ENCODE results near the gene DIAPH2. TPM values are rescaled to one million over a fixed set of nuclear protein-coding genes. Genes with fewer than 3 reads are reported as not detected.
A peak's percentile ranks its signal among the peaks of the same experiment; 100 is the strongest.
"Not testable (repeated sequence)": the region's sequence is repeated elsewhere in the genome, so short reads cannot be mapped to it uniquely, and the experiment has no call there.

Gene DIAPH2
- total RNA-seq, 1 experiment from 2014 or later = 6.3 TPM

DNA sequence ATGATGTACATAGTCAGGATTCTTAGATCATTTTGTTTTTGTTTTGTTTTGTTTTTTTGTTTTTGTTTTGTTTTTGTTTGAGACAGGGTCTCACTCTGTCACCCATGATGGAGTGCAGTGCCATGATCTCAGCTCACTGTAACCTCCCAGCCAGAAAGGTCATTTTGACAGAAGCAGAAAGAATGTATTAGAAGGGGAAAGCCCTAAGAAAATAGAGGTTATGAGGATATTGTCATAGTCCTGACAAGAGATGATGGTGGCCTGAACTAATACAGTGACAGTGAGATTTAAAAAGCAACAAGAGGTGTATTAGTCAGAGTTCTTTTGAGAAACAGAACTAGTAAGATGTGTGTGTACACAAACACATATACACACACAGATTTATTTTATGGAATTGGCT lies 702.4 kb downstream of the DIAPH2 start:
- no peak for DNase-seq (ENCODE audit: low spot score)

DNA sequence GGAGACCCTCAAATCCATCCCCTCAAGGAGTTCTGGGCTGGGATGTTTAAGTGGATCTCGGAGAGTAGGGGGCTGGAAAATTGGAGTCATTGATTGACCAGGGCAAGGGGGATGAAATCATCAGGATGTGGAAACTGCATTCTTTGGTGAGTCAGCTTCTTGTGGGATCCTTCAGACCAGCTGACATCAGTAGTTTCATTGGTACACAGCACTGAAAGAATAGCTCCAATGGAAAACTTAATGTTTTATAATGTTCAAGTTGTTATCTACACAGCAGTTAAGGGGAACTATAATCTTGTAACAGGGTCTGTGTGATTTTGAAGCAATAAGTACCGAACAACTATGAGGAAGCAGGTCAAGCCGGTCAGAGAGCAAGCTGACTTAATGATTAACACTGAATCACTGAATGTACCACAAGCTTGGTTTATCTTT lies 705.1 kb downstream of the DIAPH2 start:
- peak; percentile 59 for DNase-seq (ENCODE audit: low spot score)

DNA sequence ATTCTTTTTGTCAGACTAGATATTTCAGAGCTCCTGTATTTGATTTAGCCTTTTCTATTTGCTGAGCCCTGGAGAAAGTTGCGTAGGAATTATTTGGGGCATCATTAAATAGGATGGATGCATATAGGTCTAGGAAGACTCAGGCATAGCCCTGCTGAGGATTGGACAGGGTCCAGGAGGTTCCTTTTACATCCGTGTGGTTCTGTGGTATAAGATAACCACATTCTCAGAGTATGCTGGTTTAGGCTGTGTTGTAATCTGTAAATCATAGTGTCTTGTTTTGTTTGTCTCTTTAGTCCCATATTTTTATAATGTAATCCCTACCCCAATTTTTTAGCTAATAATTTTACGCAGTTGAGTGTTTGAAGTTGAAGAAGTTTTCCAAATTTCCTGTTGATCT lies 712.7 kb downstream of the DIAPH2 start:
- DNase-seq (ENCODE audit: low spot score) = peak; percentile 27

DNA sequence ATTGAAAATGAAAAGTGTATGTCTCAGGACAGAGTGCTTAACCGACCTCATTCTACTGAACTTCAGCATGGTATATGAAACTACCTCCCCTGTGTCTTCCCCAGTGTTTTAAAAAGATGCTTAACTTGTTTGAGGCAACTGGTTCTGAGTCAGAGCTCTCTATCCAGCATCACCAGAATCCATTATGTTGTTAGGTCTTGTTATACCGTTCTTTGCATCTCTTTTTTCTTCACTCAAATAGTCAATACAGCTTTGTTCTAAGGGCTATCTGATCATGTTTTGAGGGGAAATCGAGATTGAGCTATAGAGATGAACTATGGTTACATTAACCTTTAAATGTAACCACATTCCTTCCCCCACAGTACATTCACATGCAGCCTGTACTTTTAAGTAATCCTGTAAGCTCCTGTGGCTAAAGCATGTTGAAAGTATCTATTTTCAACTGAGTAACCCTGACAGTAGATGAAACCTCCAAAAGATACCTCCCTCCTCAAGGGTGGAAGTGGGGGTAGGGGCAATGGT lies 713.4 kb downstream of the DIAPH2 start:
- DNase-seq (ENCODE audit: low spot score) = peak; percentile 14

DNA sequence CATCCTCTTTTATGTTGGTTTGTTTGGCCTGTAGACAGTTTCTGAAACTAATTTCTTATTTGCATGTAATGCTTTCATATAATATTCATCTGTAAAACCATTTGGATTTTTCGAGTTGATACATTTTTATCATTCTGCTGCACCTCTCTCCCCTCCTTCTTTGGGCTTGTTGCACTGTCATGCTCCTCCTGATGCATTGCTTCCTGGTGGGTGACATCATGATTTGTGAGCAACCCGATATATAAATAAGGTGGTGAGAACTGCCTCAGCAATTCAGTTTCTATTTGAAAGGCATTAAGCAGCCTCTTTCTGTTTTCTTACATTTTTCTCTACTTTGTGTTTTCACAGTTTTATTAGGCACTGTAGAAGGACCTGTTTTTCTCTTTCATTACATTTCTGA lies 714.8 kb downstream of the DIAPH2 start:
- DNase-seq (ENCODE audit: low spot score) = peak; percentile 78

DNA sequence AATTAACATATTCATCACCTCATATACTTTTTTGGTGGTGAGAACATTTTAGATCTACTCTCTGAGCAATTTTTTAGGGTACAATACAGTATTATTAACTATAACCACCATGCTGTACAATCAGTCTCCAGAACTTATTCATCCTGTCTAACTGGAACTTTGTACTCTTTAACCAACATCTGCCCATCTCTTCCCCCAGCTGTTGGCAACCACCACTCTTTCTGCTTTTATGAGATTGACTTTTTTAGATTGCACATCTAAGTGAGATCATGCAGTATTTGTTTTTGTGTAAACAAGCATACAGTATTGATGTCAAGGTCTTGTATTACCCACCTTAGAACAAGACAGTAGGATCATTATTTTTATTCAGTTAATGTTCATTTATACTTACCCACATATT lies 715.9 kb downstream of the DIAPH2 start:
- DNase-seq (ENCODE audit: low spot score) = no peak

DNA sequence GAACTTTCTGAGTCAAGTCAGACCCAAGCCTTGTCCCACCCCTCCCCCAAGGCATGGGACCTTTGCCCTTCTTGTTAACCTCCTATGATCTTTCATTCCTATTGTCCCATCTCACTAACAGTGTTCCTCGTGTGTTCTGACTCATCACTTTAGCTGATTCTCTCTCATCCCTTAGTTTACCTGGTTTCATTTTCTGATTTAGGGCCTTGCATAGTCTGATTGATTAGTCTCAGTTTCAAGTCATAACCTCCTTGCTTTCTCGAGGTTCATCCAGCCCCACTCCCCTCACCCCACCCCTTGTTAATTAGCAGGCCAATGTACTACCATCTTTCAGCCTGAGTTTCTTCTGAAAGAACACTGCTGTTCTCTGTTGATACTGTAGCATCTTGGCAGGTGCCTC lies 716.5 kb downstream of the DIAPH2 start:
- DNase-seq (ENCODE audit: low spot score) = no peak

DNA sequence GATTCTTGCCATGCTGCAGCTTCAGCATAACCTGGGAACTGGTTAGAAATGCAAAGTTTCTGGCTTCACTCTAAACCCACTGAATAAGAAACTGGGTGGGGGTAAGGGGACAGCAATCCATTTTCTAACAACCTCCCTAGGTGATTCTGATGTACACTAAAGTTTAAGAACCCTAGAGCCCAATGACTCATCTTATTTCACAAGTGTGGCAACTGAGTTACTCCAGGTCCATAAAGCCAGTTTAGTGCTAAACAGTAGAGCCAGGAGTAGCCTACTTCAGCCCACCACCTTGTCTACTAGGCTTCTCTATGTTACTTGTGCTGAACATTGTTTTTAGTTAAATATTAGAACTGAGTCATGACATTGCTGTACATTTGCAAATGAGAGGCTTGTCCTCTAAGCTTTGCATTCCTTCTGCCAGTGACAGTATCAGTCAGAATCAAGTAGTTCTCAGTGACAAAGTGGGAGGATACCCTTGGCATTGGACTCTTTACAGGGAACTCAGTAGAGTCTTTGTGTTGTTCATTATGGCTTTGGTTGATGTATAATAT lies 717.0 kb downstream of the DIAPH2 start:
- no peak for DNase-seq (ENCODE audit: low spot score)

DNA sequence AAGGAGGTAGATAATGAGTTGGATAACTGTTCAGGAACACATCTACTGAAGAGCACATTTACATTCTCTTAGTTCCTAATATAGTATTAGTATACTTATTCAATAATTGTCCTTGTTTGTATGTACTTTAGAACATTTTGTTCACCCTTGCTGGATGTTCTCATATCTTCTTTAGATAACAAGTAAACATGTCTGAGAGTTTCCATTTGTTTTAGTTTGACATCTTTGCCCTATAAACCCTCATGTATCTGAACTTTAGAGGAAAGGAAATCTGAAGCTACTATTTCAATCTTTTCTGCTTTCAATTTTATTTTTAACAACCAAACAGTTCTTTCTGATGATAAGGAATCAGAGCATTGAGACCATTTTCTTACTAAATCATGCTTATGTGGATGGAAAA lies 717.7 kb downstream of the DIAPH2 start:
- DNase-seq (ENCODE audit: low spot score) = no peak

DNA sequence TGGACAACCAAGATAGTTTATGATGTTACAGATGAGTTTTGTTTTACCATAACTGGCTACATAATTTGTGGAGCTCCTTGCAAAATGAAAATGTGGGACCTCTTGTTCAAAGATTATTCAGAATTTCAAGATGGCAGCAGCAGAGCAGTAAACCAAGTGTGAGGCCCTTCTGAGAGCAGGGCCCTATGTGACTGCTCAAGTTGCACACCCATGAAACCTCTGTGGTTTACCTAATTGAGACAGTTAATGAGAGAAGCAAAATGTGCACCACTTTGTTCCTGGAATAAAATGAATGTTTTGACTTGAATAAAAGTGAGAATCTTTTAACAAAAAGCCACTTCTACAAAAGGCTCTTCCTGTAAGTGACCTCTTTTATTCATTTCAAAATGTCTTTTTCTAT lies 718.3 kb downstream of the DIAPH2 start:
- no peak for DNase-seq (ENCODE audit: low spot score)

DNA sequence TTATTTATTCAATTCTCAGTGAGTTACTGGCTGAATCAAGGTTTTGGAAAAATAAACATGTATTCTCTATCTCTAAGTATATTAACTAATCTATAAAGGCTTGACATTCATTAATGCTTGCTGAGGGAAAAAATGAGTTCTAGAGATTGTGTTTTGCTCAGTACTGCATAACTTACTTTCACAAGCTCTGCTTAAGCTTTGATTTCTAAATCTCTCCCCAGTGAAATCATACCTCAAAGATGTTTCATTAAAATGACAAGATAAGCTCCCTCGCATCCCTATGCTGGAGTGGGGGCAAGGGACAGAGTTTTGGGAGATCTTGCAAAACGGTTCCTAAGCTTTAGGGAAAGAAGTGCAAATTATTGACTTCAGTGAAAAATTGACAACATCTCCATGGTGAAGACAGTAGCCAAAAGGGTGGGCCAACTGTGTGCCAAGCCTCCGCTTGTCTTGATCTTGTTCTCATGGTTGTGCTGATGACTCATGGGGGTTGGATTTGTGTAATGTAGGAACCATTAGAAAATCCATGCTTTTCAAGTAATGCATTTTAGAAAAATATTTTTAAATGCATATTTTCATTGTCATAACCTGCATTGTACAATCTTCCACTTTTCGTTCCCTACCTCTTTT lies 720.5 kb downstream of the DIAPH2 start:
- no peak for DNase-seq (ENCODE audit: low spot score)

DNA sequence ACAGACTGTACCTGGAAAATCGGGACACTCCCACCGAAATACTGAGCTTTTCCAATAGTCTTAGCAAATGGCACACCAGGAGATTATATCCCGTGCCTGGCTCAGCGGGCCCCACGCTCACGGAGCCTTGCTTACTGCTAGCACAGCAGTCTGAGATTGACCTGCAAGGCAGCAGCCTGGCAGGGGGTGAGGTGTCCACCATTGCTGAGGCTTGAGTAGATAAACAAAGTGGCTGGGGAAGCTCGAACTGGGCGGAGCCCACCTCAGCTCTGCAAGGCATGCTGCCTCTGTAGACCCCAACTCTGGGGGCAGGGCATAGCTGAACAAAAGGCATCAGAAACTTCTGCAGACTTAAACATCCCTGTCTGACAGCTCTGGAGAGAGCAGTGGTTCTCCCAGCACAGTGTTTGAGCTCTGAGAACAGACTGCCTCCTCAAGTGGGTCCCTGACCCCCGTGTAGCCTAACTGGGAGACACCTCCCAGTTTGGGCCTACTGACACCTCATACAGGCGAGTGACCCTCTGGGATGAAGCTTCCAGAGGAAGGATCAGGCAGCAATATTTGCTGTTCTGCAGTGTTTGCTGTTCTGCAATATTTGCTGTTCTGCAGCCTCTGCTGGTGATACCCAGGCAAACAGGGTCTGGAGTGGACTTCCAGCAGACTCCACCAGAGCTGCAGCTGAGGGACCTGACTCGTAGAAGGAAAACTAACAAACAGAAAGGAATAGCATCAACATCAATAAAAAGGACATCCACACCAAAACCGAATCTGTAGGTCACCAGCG lies 725.2 kb downstream of the DIAPH2 start:
- not testable (repeated sequence) for DNase-seq (ENCODE audit: low spot score)

DNA sequence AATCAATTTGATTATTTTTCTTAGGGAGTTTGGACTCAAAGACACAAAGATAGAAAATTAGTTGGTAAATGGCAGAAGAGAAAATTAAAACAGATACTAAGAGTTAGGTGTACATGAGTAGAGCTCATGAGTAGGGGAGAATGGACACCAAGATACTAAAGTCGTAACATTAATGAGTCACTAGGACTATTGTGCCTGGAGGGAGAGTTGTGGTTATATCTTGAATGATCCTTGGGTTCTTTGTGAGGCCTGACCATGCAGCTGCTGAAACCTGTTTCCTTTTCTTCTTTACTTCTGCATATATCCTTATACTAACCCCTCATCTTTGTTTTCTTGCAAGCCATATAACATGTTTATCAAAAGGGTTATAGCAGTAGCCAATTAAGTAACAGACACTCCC lies 731.8 kb downstream of the DIAPH2 start:
- no peak for DNase-seq (ENCODE audit: low spot score)

DNA sequence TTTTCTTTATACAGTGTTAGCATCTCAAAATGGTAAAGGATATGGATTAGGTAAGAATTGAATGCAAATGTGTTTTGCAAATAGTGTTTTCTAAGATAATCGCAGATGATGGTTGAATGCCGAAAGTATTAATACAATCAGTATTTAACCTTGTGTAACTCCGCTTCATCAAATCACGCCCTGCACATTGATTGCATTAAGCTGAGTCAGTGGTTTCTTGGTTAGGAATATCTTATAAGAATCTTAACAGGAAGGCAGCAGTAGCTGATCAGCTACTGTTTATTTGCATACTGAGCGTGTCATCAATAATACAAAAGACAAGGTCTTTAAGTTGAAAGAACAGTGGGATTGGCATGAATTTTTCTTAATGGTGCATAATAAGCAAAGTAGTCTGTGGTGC lies 744.5 kb downstream of the DIAPH2 start:
- DNase-seq (ENCODE audit: low spot score) = no peak

DNA sequence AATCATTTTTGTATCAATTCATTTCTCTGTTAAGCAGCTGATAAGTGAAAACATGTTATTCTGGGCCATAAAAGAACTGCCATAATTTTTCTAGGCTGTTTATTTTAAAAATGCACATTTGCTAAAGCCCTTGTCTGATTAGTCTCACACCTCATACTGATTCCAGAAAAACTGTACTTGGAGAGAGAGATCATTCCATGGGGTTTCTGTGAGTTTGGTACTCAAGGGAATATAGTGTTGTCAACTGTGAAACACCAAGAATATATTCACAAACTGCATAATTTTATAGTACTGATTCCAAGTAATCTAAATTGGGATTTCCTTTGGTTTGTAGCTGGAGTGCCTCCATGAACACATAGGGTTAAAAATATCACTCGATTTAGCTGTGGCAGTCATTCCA lies 746.6 kb downstream of the DIAPH2 start:
- no peak for DNase-seq (ENCODE audit: low spot score)

DNA sequence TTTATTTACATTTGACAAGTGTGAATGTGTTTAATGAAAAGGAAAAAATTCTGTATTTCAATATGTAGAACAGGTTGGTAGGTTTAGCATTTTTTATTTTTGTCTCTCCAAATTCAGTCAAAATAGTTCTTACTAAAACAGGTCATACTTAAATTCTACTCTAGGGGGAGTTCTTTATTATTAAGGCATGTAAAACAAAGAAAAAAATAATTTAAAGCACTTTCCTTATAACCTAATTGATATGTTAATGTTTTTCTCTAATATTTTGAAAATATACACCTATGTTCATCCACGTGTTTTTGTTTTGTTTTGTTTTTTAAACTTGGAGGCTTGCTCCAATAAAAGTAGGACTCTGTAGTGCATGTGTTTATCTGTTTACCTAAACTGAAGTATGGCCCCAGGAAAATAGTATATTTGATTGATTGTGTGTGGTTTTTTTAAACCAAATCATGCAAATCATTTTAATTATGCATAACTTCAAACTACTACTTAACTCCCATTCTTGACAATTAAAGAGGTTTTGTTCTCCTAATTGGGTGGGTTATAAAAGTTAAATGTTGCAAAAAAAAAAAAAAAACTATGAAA lies 761.7 kb downstream of the DIAPH2 start:
- DNase-seq (ENCODE audit: low spot score) = no peak

DNA sequence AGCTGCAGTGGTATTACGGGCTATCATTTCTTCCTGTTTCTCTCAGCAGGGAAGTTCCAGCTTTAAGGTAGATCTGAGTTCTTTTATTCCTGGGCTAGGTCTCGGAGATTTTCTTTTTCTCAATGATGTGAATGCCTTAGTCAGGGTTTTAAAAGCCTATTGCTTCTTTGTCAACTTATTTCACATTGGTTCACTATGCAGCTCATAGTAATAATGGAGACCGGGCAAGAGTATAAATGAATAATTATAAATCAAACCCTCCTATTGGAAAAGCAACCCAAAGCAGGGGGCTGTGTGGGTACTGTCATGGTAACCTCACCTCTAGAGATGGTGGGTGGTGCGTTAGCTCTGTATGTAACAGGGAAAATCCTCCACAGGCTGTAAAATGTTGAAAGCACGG lies 762.7 kb downstream of the DIAPH2 start:
- no peak for DNase-seq (ENCODE audit: low spot score)

DNA sequence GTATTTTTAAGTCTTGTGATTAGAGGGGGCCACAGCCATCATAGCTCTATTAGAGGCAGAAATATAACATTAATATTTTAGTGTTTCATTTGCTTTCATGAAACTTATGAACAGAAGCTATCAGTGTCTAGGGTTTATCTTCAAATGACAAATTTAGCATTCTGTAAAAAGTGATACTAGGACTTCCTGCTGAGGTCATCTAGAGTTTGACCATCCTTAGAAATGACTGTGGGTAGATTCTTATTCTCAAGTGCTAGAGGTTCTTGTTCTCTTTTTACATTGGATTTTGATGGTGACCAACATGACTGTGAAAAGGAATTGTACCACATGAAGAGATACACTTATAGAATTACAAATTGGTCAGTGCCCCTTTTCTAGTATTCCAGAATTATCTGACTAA lies 767.6 kb downstream of the DIAPH2 start:
- DNase-seq (ENCODE audit: low spot score) = no peak

DNA sequence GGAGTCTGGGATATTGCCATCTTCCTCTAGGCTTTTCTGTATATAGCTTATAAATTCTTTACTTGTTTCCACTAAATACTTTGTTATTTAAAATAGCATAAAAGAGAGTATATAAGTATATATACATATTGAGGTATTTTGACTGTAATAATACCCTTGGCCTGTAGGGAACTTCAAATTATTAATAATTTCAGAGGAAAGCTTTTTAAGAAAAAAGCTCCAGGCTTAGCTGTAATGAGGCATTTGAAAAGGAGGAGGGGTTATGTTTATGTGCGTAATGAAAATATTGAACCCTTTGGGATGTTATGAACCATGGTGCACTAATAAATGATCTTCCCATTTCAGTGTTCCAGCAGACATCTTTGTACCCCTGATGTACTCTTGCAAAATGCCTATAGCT lies 777.1 kb downstream of the DIAPH2 start:
- no peak for DNase-seq (ENCODE audit: low spot score)

DNA sequence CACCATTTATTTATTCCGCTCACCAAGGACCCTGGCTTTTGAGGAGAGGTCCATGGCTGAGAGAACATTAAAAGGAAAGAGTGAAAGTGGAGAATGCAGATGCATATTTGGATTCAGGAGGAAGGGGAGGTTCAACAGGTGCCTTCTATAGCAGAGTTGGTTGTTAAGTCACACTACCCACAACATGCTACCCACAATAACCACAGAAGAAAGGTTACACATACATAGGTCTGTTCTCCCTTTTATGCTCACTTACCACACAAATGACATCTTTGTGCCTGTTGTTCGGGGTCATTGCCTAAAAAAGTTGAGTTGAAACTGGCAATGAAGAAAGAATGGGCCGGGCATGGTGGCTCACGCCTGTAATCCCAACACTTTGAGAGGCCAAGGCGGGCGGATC lies 786.4 kb downstream of the DIAPH2 start:
- DNase-seq (ENCODE audit: low spot score) = no peak

DNA sequence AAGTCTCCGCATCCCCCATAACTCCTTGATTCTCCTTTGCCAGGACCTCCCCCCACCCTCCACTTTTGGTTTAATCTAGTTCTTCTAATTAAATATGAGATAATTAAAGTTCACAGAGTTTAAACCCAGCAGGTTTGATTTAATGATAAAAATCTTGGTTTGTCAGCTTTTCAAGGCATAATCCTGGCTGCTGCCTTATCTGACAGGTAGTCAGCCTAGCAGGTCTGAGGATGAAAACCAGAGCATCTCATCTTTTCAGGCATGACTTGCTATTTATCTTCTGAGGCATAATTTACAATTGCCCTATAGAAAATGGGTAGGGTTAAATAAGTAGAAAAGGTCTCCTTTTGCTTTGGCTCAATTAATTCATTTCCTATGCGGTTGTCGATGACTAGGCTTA lies 790.3 kb downstream of the DIAPH2 start:
- DNase-seq (ENCODE audit: low spot score) = no peak

DNA sequence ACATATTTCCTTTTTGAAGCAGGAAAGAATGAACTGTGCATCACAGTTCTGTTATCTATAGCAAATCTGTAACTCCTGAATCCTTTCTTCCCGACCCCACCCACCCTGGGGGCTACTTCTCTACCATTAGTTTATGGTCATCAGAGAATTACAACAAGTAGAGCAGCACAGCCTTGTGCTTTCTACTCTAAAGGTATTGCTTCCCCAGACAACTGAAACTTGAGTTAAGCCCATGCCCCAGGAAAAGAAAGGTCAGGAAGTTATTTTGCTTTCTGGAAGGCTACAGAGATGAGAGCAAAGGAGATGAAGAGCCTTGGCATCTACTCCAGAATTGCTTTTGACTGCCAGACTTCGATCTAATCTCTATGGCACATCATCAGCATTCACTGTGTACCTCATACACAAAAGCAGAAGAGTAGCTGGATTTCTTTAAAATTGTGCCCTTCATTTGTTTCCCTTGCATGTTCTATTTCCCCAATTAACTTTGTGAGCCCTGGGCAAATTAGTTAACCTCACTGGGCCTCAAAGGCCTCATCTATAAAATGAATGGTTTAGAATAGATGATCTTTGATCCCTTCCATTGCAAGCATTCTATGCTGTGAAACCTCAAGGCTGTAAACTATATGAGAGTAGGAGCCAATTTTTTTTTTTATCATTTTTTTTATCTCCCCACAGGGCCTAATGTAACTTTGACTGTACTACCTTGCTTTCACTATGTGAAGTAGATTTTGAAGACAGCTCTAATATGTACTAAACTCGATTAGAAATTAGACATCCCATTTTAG lies 794.7 kb downstream of the DIAPH2 start:
- no peak for DNase-seq (ENCODE audit: low spot score)
